ENCODE data around the gene GMDS. TPM values are rescaled to one million over a fixed set of nuclear protein-coding genes. Genes with fewer than 3 reads are reported as not detected.

The GMDS gene
- total and polyA plus RNA-seq, 2 of the 13 experiments (the other 11 are each of a cell fraction or from before 2014, with no cell fraction given) = 64.4 to 112 TPM

DNA sequence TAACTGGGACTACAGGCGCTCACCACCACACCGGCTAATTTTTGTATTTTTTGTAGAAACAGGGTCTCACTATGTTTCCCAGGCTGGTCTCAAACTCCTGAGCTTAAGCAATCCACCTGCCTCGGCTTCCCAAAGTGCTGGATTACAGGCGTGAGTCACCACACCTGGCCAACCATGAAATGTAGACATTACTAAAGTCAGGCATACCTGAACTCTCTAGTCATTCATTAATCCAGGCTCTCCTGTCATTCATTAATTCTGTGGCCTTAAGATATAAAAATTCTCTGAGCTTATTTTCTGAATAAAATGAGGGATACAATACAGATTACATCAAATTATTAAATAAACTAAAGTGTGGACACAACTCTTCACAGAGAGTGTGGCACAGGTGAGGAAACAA lies 159.7 kb downstream of the GMDS start:
- Histone ChIP-seq H3K9me3 (ENCODE audit: low read length) (no peaks in the 10 kb centered on the region), H4K20me1 (ENCODE audit: insufficient read depth, low read length) (peaks cover 6% of the 10 kb centered on the region; the same call in 1 of the 2 replicates), H3K4me3 (replicated peaks in 1 of 3; ENCODE audit: insufficient read depth in 1 of 3, low read depth in 2 of 3, low read length in 3 of 3) (no peak overlapping the region), H3K4me2 (ENCODE audit: low read depth, low read length) (no peak overlapping the region), H3K79me2 (ENCODE audit: insufficient read depth, low read length) (peaks cover 12% of the 10 kb centered on the region), H3K9ac (ENCODE audit: insufficient read depth, low read depth, low read length) (no peak overlapping the region), H2AFZ (ENCODE audit: low read length) (no peak overlapping the region), H3K27ac (ENCODE audit: extremely low read length, insufficient read depth, low read length) (no peak overlapping the region), H3K27me3 (ENCODE audit: control insufficient read depth in 1 of 2, insufficient read depth in 2 of 2, low read length in 2 of 2) (no peaks in the 10 kb centered on the region), H3K4me1 (ENCODE audit: insufficient read depth, low read length) (no peaks in the 10 kb centered on the region), H3K36me3 (replicated peaks in 1 of 2; ENCODE audit: control insufficient read depth in 1 of 2, insufficient read depth in 2 of 2, low read length in 2 of 2) (peaks cover 2 to 12% of the 10 kb centered on the region in 2 experiments; a peak in 4 of 5 replicates)
- BruUV-seq (replicated peaks) = no TSS peak
- DNase-seq (ENCODE audit: low spot score) (no peak), FAIRE-seq (no peak), ATAC-seq (no peak)
- ChIA-PET POLR2A (no interaction called here), CTCF (ENCODE audit: low intra/inter-chr PET ratio, low total read pairs) (no interaction called here)
- intact Hi-C loops (cut with micrococcal nuclease; ENCODE audit: unreplicated experiment) (no loop called here), in situ Hi-C loops (cut with HindIII; ENCODE audit: extremely low pct_ligation_motif_present, low pct_unique_long_range_greater_than_20kb) (no loop called here)
- WGBS (ENCODE audit: low lambda C conversion rate) = 98% methylated on average over 4 of the region's 4 CpGs
- TF ChIP-seq ZNF207 (IDR thresholded peaks at IDR 0.05; ENCODE audit: borderline replicate concordance) (no peak), ZBTB3 (CRISPR knock-in tag; IDR thresholded peaks at IDR 0.05; ENCODE audit: borderline replicate concordance, low read depth) (no peak), ZNF678 (CRISPR knock-in tag; IDR thresholded peaks at IDR 0.05) (no peak), ZNF143 (CRISPR knock-in tag; IDR thresholded peaks at IDR 0.05) (no peak), KDM4B (CRISPR knock-in tag; IDR thresholded peaks at IDR 0.05) (no peak), EZH2 (conservative IDR thresholded peaks at IDR 0.05; ENCODE audit: low read depth, low read length) (no peak), IKZF1 (IDR thresholded peaks at IDR 0.05) (no peak), NFE2L2 (IDR thresholded peaks at IDR 0.05; ENCODE audit: low read length) (no peak)
- TF ChIP-seq, protein P1, sequence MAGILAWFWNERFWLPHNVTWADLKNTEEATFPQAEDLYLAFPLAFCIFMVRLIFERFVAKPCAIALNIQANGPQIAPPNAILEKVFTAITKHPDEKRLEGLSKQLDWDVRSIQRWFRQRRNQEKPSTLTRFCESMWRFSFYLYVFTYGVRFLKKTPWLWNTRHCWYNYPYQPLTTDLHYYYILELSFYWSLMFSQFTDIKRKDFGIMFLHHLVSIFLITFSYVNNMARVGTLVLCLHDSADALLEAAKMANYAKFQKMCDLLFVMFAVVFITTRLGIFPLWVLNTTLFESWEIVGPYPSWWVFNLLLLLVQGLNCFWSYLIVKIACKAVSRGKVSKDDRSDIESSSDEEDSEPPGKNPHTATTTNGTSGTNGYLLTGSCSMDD (CRISPR knock-in tag; IDR thresholded peaks at IDR 0.05) = no peak
- TF ChIP-seq, protein P2, sequence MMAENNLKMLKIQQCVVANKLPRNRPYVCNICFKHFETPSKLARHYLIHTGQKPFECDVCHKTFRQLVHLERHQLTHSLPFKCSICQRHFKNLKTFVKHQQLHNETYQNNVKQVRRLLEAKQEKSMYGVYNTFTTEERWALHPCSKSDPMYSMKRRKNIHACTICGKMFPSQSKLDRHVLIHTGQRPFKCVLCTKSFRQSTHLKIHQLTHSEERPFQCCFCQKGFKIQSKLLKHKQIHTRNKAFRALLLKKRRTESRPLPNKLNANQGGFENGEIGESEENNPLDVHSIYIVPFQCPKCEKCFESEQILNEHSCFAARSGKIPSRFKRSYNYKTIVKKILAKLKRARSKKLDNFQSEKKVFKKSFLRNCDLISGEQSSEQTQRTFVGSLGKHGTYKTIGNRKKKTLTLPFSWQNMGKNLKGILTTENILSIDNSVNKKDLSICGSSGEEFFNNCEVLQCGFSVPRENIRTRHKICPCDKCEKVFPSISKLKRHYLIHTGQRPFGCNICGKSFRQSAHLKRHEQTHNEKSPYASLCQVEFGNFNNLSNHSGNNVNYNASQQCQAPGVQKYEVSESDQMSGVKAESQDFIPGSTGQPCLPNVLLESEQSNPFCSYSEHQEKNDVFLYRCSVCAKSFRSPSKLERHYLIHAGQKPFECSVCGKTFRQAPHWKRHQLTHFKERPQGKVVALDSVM (CRISPR knock-in tag; IDR thresholded peaks at IDR 0.05) = no peak
- TF ChIP-seq, protein P3, sequence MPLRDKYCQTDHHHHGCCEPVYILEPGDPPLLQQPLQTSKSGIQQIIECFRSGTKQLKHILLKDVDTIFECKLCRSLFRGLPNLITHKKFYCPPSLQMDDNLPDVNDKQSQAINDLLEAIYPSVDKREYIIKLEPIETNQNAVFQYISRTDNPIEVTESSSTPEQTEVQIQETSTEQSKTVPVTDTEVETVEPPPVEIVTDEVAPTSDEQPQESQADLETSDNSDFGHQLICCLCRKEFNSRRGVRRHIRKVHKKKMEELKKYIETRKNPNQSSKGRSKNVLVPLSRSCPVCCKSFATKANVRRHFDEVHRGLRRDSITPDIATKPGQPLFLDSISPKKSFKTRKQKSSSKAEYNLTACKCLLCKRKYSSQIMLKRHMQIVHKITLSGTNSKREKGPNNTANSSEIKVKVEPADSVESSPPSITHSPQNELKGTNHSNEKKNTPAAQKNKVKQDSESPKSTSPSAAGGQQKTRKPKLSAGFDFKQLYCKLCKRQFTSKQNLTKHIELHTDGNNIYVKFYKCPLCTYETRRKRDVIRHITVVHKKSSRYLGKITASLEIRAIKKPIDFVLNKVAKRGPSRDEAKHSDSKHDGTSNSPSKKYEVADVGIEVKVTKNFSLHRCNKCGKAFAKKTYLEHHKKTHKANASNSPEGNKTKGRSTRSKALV (CRISPR knock-in tag; IDR thresholded peaks at IDR 0.05) = no peak
